HL-60 (cell line): Measurements from ENCODE around the gene TPCN1.

ENCODE experiments used
- TF ChIP-seq, protein P1 (sequence below): IDR thresholded peaks from one replicate; pipeline ENCODE4 v1.5.1; 2011; ENCODE audit warnings: low read length, control low read depth, inconsistent platforms; ENCODE audit not compliant: insufficient read depth
- TF ChIP-seq, protein P2 (sequence below): IDR thresholded peaks from 2 replicates; pipeline ENCODE4 v1.6.1; 2012; ENCODE audit warnings: low read depth; ENCODE audit not compliant: insufficient replicate concordance

DNA sequence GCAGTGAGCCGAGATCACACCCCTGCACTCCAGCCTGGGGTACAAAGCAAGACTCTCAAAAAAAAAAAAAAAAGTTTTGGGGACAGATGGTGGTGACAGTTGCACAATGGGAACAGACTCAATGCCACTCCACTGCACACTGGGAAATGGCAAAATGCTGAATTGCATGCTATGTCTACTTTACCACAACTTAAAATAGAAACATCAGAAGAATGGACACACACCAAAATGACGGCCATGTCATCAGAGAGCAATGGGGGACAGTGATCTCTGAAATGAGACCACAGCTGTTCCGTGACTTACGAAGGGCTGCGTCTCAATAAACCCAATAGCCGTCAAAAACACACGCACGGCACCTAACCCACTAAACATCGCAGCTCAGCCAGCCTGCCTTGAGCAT, 49.7 kb upstream of the TPCN1 start:
- TF ChIP-seq, protein P1, sequence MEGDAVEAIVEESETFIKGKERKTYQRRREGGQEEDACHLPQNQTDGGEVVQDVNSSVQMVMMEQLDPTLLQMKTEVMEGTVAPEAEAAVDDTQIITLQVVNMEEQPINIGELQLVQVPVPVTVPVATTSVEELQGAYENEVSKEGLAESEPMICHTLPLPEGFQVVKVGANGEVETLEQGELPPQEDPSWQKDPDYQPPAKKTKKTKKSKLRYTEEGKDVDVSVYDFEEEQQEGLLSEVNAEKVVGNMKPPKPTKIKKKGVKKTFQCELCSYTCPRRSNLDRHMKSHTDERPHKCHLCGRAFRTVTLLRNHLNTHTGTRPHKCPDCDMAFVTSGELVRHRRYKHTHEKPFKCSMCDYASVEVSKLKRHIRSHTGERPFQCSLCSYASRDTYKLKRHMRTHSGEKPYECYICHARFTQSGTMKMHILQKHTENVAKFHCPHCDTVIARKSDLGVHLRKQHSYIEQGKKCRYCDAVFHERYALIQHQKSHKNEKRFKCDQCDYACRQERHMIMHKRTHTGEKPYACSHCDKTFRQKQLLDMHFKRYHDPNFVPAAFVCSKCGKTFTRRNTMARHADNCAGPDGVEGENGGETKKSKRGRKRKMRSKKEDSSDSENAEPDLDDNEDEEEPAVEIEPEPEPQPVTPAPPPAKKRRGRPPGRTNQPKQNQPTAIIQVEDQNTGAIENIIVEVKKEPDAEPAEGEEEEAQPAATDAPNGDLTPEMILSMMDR, result no peak
- TF ChIP-seq, protein P2, sequence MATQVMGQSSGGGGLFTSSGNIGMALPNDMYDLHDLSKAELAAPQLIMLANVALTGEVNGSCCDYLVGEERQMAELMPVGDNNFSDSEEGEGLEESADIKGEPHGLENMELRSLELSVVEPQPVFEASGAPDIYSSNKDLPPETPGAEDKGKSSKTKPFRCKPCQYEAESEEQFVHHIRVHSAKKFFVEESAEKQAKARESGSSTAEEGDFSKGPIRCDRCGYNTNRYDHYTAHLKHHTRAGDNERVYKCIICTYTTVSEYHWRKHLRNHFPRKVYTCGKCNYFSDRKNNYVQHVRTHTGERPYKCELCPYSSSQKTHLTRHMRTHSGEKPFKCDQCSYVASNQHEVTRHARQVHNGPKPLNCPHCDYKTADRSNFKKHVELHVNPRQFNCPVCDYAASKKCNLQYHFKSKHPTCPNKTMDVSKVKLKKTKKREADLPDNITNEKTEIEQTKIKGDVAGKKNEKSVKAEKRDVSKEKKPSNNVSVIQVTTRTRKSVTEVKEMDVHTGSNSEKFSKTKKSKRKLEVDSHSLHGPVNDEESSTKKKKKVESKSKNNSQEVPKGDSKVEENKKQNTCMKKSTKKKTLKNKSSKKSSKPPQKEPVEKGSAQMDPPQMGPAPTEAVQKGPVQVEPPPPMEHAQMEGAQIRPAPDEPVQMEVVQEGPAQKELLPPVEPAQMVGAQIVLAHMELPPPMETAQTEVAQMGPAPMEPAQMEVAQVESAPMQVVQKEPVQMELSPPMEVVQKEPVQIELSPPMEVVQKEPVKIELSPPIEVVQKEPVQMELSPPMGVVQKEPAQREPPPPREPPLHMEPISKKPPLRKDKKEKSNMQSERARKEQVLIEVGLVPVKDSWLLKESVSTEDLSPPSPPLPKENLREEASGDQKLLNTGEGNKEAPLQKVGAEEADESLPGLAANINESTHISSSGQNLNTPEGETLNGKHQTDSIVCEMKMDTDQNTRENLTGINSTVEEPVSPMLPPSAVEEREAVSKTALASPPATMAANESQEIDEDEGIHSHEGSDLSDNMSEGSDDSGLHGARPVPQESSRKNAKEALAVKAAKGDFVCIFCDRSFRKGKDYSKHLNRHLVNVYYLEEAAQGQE, result no peak
